Testis (tissue), 3 donors: ENCODE measurements around the gene POLH. TPM values are rescaled to one million over a fixed set of nuclear protein-coding genes. Genes with fewer than 3 reads are reported as not detected.
"Not testable (repeated sequence)": the region's sequence is repeated elsewhere in the genome, so short reads cannot be mapped to it uniquely, and the experiment has no call there.

Source experiments
- DNase-seq: peaks from one replicate; pipeline ENCODE4 v3.0.0-alpha.2; 2019
- H3K27ac ChIP-seq, 2 donors: fragments of 200-600 bp; sonication (generic); one replicate each; pipeline ENCODE4 v1.5.1; 2019
- H3K27me3 ChIP-seq: fragments of 200-600 bp; sonication (generic); one replicate; pipeline ENCODE4 v1.5.1; 2019
- H3K36me3 ChIP-seq: fragments of 200-600 bp; sonication (generic); one replicate; pipeline ENCODE4 v1.5.1; 2017; ENCODE audit warnings: low read depth; ENCODE audit errors: missing control alignments
- H3K4me1 ChIP-seq: fragments of 200-600 bp; sonication (generic); one replicate; pipeline ENCODE4 v1.5.1; 2019
- H3K4me3 ChIP-seq, 2 donors: fragments of 200-600 bp; sonication (generic); one replicate each; pipeline ENCODE4 v1.5.1; 2017 to 2019
- H3K9me3 ChIP-seq: fragments of 200-600 bp; sonication (generic); one replicate; pipeline ENCODE4 v1.5.1; 2017
- CTCF ChIP-seq, 3 experiments: fragments of 450-650 bp in 2 of 3; fragments of 200-600 bp in 1 of 3; sonication (generic) in 1 of 3; IDR thresholded peaks; one replicate each; pipeline ENCODE4 v1.5.1; 2016 to 2019; ENCODE audit warnings: antibody characterized with exemption in 3 of 3, mild to moderate bottlenecking in 2 of 3, moderate library complexity in 1 of 3
- POLR2A ChIP-seq: fragments of 450-650 bp; IDR thresholded peaks from one replicate; pipeline ENCODE4 v1.6.1; 2017; ENCODE audit warnings: antibody characterized with exemption, mild to moderate bottlenecking, moderate library complexity
- WGBS, 2 donors: methylation state at CpG; one replicate each; pipeline ENCODE4 v1.1.5; 2018; 5-methylcytosine and 5-hydroxymethylcytosine counted together
- intact Hi-C: fragments of 100-400 bp; cut with DNase I; formaldehyde crosslinking; loops from one replicate; pipeline ENCODE4 v1.15.1; 2023; ENCODE audit warnings: low total_unique reads
- polyA plus RNA-seq: library from polyadenylated mRNA; stranded (reverse); fragments of 350-450 nt; fragmentation: Illumina TruSeq; extraction: RNeasy Lipid Tissue Mini Kit (QIAGEN cat#74804); gene quantifications from one replicate; pipeline ENCODE4 v1.2.3, GENCODE V29; 2014; ENCODE audit warnings: low read depth, low replicate concordance; ENCODE audit not compliant: insufficient read depth
- total RNA-seq, 2 donors: library from RNA; depleted of rRNA; stranded (reverse); fragments of >200 nt; gene quantifications; one replicate each; pipeline ENCODE4 v1.2.3, GENCODE V29; 2016

POLH gene
- total and polyA plus RNA-seq, 3 donors from 2014 or later: 11.7 to 29.5 (median 18.3) TPM

- no peaks in the 10 kb centered on the region for H3K36me3 ChIP-seq
- no peaks in the 10 kb centered on the region for H3K4me1 ChIP-seq
- intact Hi-C loops: no loop called here
- H3K27me3 ChIP-seq: no peaks in the 10 kb centered on the region
- WGBS, 2 donors: 7 to 13% methylated on average over 22 to 49 of the region's 52 CpGs
- no peaks in the 10 kb centered on the region for H3K9me3 ChIP-seq
- H3K27ac ChIP-seq: peak within 1 kb of the TSS; percentile 6 to 24
- peak; percentile 75 for DNase-seq
- TF ChIP-seq CTCF (IDR thresholded peaks at IDR 0.05) (no peak), POLR2A (no peak)
- peak within 1 kb of the TSS; percentile 54 to 63 for H3K4me3 ChIP-seq
Observed at GRCh38 chr6:43644940-43645612, 69.1 kb downstream of the POLH start, which contains the start of gene RSPH9. Gene RSPH9 (plus strand): TSS chr6:43645036. CDS start chr6:43645099, 63 bp downstream.

- Histone ChIP-seq H3K27me3 (no peaks in the 10 kb centered on the region), H3K27ac (no peak overlapping the region), H3K9me3 (no peaks in the 10 kb centered on the region), H3K4me1 (no peaks in the 10 kb centered on the region), H3K4me3 (peak overlapping the region; percentile 54 to 63), H3K36me3 (no peaks in the 10 kb centered on the region)
- WGBS, 2 donors: 24 to 31% methylated on average over 9 of the region's 9 CpGs
- intact Hi-C loops: no loop called here
- DNase-seq: no peak
- TF ChIP-seq POLR2A (no peak), CTCF (IDR thresholded peaks at IDR 0.05) (no peak)
Observed at GRCh38 chr6:43645613-43645964, 69.6 kb downstream of the POLH start.

GRCh38 chr6:43647613-43648012 lies 71.6 kb downstream of the POLH start:
- intact Hi-C loops: no loop called here
- H3K27ac ChIP-seq: no peak overlapping the region
- TF ChIP-seq POLR2A (no peak), CTCF (IDR thresholded peaks at IDR 0.05) (no peak)
- no peak overlapping the region for H3K4me3 ChIP-seq
- no peaks in the 10 kb centered on the region for H3K4me1 ChIP-seq
- 93 to 95% methylated on average over 3 of the region's 3 CpGs for whole genome bisulfite sequencing, 2 donors
- H3K27me3 ChIP-seq: no peaks in the 10 kb centered on the region
- H3K9me3 ChIP-seq: no peaks in the 10 kb centered on the region
- no peaks in the 10 kb centered on the region for H3K36me3 ChIP-seq
- DNase-seq: no peak

GRCh38 chr6:43648248-43648647 lies 72.3 kb downstream of the POLH start:
- Histone ChIP-seq H3K4me1 (no peaks in the 10 kb centered on the region), H3K4me3 (no peak overlapping the region), H3K27me3 (no peaks in the 10 kb centered on the region), H3K36me3 (no peaks in the 10 kb centered on the region), H3K27ac (no peak overlapping the region), H3K9me3 (no peaks in the 10 kb centered on the region)
- no peak for TF ChIP-seq CTCF (IDR thresholded peaks at IDR 0.05)
- no peak for TF ChIP-seq POLR2A
- 95 to 98% methylated on average over 2 of the region's 2 CpGs for WGBS, 2 donors
- intact Hi-C loops: no loop called here
- no peak for DNase-seq

GRCh38 chr6:43652822-43653221 lies 76.8 kb downstream of the POLH start:
- H3K27me3 ChIP-seq, H3K9me3 ChIP-seq, intact Hi-C loops, H3K36me3 ChIP-seq, H3K4me1 ChIP-seq, H3K4me3 ChIP-seq, H3K27ac ChIP-seq, DNase-seq: not testable (repeated sequence)
- 89 to 96% methylated on average over 2 of the region's 2 CpGs for WGBS, 2 donors
